T-cell (primary cell): ENCODE data around the gene TSPOAP1. TPM values are rescaled to one million over a fixed set of nuclear protein-coding genes. Genes with fewer than 3 reads are reported as not detected.

Source experiments
- ATAC-seq, 4 experiments: fragments of 200-7000 bp in 3 of 4; fragments of 150-1000 bp in 1 of 4; cut with Tn5 transposase; replicated peaks in 1 of 4; 1 replicate in 3 of 4; 2 replicates in 1 of 4; pipeline ENCODE4 v1.10.0; 2021; ENCODE audit warnings: moderate library complexity in 3 of 4, mild to moderate bottlenecking in 2 of 4, moderate number of reproducible peaks in 1 of 4
- CTCF ChIA-PET, 2 donors: fragments of 300-600 bp; sonication (Branson Sonifier 250); formaldehyde crosslinking; loops; one replicate each; lab custom pipeline; 2022; ENCODE audit warnings: antibody characterized with exemption in 2 of 2; lab: Charles Lee
- POLR2A ChIA-PET, 2 donors: fragments of 300-600 bp; sonication (Branson Sonifier 250); formaldehyde crosslinking; loops; one replicate each; lab custom pipeline; 2022; ENCODE audit warnings: antibody characterized with exemption in 2 of 2; lab: Charles Lee
- DNase-seq, 35 experiments: peaks; one replicate each; pipeline versions ENCODE4 v3.0.0 to v3.0.0-alpha.2; 2013 to 2023
- H3K27ac ChIP-seq: one replicate; pipeline ENCODE4 v1.5.1; 2013; ENCODE audit warnings: low read length
- H3K27me3 ChIP-seq, 2 experiments: replicated peaks in 1 of 2; 1 replicate in 1 of 2; 2 replicates in 1 of 2; pipeline versions ENCODE4 v1.6.1 to v1.7.0; 2013; ENCODE audit warnings: low read length in 1 of 2, mixed read lengths in 1 of 2; ENCODE audit not compliant: control insufficient read depth in 2 of 2, insufficient read depth in 2 of 2; ENCODE audit errors: extremely low read depth in 1 of 2
- H3K36me3 ChIP-seq, 2 donors: 1 replicate in 1 of 2; 2 replicates in 1 of 2; pipeline versions ENCODE4 v1.6.1 to v1.7.0; 2013; ENCODE audit warnings: low read length in 1 of 2; ENCODE audit not compliant: control insufficient read depth in 2 of 2, insufficient read depth in 1 of 2; ENCODE audit errors: extremely low read depth in 1 of 2
- H3K4me1 ChIP-seq, 2 experiments: 1 replicate in 1 of 2; 2 replicates in 1 of 2; pipeline versions ENCODE4 v1.6.1 to v1.7.0; 2013; ENCODE audit warnings: low read length in 2 of 2, mixed read lengths in 1 of 2; ENCODE audit not compliant: insufficient read depth in 2 of 2, control insufficient read depth in 1 of 2; ENCODE audit errors: extremely low read depth in 1 of 2
- H3K4me3 ChIP-seq, 2 donors: 1 replicate in 1 of 2; 2 replicates in 1 of 2; pipeline versions ENCODE4 v1.5.1 to v1.7.0; 2013; ENCODE audit warnings: mild to moderate bottlenecking in 2 of 2, low read length in 1 of 2, moderate library complexity in 1 of 2; ENCODE audit not compliant: control insufficient read depth in 1 of 2; ENCODE audit errors: extremely low read depth in 1 of 2
- H3K9me3 ChIP-seq: 2 replicates; pipeline ENCODE4 v1.7.0; 2013
- H3K27ac Mint-ChIP-seq, 2 donors: one replicate each; pipeline ENCODE4 v1.8.0; 2020 to 2021; ENCODE audit warnings: mild to moderate bottlenecking in 2 of 2, mixed read lengths in 2 of 2
- H3K27me3 Mint-ChIP-seq, 2 donors: one replicate each; pipeline ENCODE4 v1.8.0; 2021 to 2022; ENCODE audit warnings: mixed read lengths in 2 of 2
- H3K36me3 Mint-ChIP-seq: one replicate; pipeline ENCODE4 v1.8.0; 2021; ENCODE audit warnings: mixed read lengths
- H3K4me1 Mint-ChIP-seq, 3 donors: one replicate each; pipeline ENCODE4 v1.8.0; 2020 to 2022; ENCODE audit warnings: mixed read lengths in 3 of 3, mild to moderate bottlenecking in 1 of 3
- H3K4me3 Mint-ChIP-seq, 3 donors: one replicate each; pipeline ENCODE4 v1.8.0; 2020 to 2022; ENCODE audit warnings: mild to moderate bottlenecking in 3 of 3, mixed read lengths in 3 of 3, moderate library complexity in 3 of 3
- H3K9me3 Mint-ChIP-seq, 3 donors: one replicate each; pipeline ENCODE4 v1.8.0; 2020 to 2022; ENCODE audit warnings: mixed read lengths in 3 of 3
- WGBS: methylation state at CpG from one replicate; pipeline ENCODE4 v1.1.5; 2013; ENCODE audit warnings: missing lambda C conversion rate; ENCODE audit not compliant: insufficient coverage; 5-methylcytosine and 5-hydroxymethylcytosine counted together
- total RNA-seq, 35 experiments: library from RNA in 6 of 35; stranded (reverse) in 6 of 35; fragments of 120-200 nt in 1 of 35; gene quantifications; one replicate each; pipeline versions ENCODE4 v1.2.1 to v1.2.4 and lab custom pipeline; 2013 to 2026

The TSPOAP1 gene
- total RNA-seq, 5 donors from 2014 or later (not counting 1 experiment from before 2014, with no cell fraction given), result 15.6 to 62.7 (median 19.9) TPM

DNA sequence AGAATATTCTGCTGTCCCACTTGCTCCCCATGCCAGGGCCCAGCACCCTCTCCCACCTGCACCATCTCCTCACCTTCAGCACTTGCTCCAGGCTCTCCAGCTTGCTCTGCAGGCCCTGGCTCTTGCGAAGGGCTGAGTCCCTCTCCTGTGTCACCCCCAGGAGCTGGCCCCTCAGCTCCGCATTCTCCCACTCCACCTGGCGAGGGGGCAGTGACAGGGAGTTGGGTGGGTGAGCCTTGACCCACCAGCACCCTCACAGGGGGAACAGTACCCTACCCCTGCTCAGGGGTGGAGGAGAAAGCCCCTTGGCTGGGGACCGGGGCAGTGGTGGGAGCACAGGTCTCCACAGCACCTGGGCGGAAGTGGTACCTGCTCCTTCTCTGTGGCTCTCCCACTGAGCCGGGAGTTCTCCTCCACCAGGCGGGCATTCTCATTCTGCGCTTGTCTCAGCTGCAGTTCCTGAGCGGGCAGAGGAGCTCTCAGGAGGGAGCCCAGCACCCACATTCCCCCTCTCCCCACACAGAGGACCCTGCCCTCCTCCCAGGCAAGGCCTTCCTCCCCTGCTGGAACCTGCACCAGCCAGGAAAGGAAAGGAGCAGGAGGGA, 5.9 kb downstream of the TSPOAP1 start:
- Mint-ChIP-seq H3K4me1 (peaks cover 31 to 38% (median 37%) of the 10 kb centered on the region in 3 donors), H3K4me3 (no peak overlapping the region)
- CTCF ChIA-PET, result no interaction called here

DNA sequence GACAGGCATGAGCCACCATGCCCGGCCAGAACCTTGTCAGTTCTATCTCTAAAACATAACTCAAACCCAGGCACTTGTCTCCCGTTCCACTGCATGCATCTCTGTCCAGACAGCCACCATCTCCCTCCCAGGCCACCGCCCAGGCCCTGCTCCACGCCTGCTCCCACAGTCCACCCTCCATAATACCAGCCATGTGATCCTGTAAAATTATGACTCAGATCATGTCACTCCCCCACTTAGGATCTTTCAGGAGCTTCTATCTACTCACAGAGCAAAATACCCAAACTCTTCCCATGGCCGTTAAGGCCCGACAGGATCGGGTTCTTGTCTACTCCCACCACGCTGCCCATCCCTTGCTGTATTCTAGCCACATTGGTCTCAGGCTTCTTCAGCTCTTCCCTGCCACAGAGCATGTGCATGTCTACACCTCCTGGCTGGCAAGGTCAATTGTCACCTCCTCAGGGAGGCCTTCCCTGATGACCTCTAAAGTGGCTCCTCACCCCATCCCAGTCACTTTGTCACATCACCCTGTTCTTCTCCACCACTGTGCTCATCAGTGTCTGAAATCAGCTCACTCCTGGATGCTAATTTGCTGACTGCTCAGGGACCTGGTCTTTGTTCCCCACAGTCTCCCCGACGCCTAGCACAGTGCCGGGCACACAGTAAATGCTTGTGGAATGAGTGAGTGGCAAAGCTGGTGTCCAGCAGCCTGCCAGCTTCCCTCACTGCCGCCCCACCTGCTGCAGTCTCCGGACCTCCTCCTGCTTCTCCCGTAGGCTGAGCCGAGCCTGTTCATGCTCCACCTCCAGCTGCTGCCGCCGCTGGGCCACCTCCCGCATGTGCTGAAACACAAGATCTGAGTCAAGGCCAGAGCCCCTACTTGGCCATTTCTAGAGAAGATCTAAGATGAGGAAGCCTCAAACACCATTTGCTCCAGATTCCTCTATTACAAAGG, 6.7 kb downstream of the TSPOAP1 start:
- peaks cover 3 to 21% of the 10 kb centered on the region in 2 donors for H3K36me3 ChIP-seq
- Mint-ChIP-seq H3K9me3 (no peaks in the 10 kb centered on the region), H3K27ac (peak overlapping the region; percentile 53 to 69), H3K27me3 (no peaks in the 10 kb centered on the region), H3K4me3 (no peak overlapping the region), H3K36me3 (peaks cover 14% of the 10 kb centered on the region), H3K4me1 (peaks cover 29 to 37% (median 35%) of the 10 kb centered on the region in 3 donors)
- H3K9me3 ChIP-seq, result no peaks in the 10 kb centered on the region
- no peak overlapping the region for H3K4me3 ChIP-seq
- DNase-seq (no peak), ATAC-seq (no peak)
- WGBS, result 98% methylated on average over 15 of the region's 18 CpGs
- H3K4me1 ChIP-seq, result peaks cover 3 to 57% of the 10 kb centered on the region in 2 experiments
- H3K27me3 ChIP-seq, result peaks cover 0 to 2% of the 10 kb centered on the region in 2 experiments
- CTCF ChIA-PET, result interaction anchor here (0.6 to 1.0 kb wide), 2 partner anchors 16 to 266 kb away, joined by 3 to 7 read pairs; no protein-coding TSS in a partner anchor
- H3K27ac ChIP-seq, result no peak overlapping the region
- POLR2A ChIA-PET, result interaction anchor here in 1 of 2 donors (0.6 kb wide), 1 partner anchor 21 kb away, joined by 5 read pairs; no protein-coding TSS in a partner anchor

More for the DNA sequence above, 5.9 kb downstream of the TSPOAP1 start:
- peaks cover 4 to 58% of the 10 kb centered on the region in 2 experiments for H3K4me1 ChIP-seq
- no peak overlapping the region for H3K27ac ChIP-seq
- WGBS, result 100% methylated on average over 1 of the region's 9 CpGs
- Mint-ChIP-seq H3K27me3 (no peaks in the 10 kb centered on the region), H3K36me3 (peaks cover 14% of the 10 kb centered on the region), H3K27ac (peak overlapping the region in 1 of 2 donors; percentile 32), H3K9me3 (no peaks in the 10 kb centered on the region)
- DNase-seq, result no peak
- no peaks in the 10 kb centered on the region for H3K9me3 ChIP-seq
- H3K27me3 ChIP-seq, result peaks cover 0 to 2% of the 10 kb centered on the region in 2 experiments
- ATAC-seq, result no peak
- peaks cover 3 to 21% of the 10 kb centered on the region in 2 donors for H3K36me3 ChIP-seq
- H3K4me3 ChIP-seq, result no peak overlapping the region
- POLR2A ChIA-PET, result interaction anchor here (0.5 to 0.8 kb wide), 3 partner anchors 9 to 34 kb away, joined by 3 to 10 read pairs (median 4); no protein-coding TSS in a partner anchor

DNA sequence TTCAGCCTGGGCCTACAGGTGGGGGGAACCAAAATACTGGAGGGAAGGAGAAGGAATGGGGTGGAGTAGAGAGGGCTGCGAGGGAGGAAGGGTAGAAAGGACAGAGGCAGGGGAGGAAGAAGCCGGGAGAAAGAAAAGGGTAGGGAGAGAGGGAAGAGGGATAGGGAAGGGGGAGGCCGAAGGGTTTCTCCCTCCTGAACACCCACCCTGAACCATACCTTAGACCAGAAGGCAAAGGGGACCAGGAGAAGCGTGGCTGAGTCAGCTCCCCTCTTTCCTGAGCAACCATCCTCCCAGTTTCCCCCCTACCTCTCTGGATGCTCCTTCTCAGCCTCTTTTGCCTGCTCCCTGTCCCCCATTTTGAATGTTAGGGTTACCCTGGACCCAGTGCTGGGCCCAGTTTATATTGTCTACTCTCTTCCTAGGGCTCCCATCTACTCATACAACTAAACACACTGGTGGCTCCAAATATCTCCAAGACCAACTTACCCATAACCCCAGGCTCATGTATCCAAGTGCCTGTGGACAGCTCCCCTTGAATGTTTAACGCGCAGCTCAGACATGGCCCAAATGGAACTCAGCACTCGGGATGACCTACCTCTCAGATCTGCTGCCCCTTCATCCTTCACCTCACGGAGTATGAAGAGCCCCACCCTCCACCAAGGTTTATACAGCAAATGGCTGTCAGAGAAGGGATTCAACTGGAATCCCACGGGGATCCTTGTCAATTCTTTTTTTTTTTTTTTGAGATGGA, 7.8 kb downstream of the TSPOAP1 start:
- DNase-seq, result no peak
- Histone ChIP-seq H3K27me3 (peaks cover 0 to 2% of the 10 kb centered on the region in 2 experiments), H3K27ac (no peak overlapping the region), H3K4me1 (peaks cover 3 to 46% of the 10 kb centered on the region in 2 experiments), H3K36me3 (peaks cover 3 to 29% of the 10 kb centered on the region in 2 donors), H3K9me3 (no peaks in the 10 kb centered on the region), H3K4me3 (no peak overlapping the region)
- ChIA-PET CTCF (no interaction called here), POLR2A (interaction anchor here in 1 of 2 donors (0.6 kb wide), 1 partner anchor 22 kb away, joined by 5 read pairs; no protein-coding TSS in a partner anchor)
- Mint-ChIP-seq H3K27me3 (no peaks in the 10 kb centered on the region), H3K4me1 (peaks cover 21 to 28% (median 24%) of the 10 kb centered on the region in 3 donors), H3K27ac (no peak overlapping the region), H3K9me3 (no peaks in the 10 kb centered on the region), H3K36me3 (peaks cover 14% of the 10 kb centered on the region), H3K4me3 (no peak overlapping the region)
- 100% methylated on average over 3 of the region's 9 CpGs for WGBS
- no peak for ATAC-seq

DNA sequence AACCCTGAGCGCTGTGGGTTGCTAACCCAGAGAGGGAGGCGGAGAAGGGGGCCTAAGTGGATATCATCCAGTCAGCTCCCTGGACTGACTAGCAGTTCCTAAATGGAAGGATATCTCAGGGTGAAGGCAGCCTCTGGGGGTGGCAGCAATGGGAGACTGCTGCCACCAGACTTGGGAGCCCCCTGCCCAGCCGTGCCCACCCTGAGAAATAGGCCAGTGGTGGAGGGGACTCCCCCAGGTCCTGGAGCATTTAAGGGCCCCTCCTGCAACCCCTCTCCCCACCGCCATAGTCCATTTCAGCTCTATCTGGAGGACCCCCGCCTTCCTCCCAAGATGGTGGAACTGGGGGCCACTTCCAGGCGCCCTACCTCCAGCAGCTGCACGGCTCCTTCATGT, 8.4 kb downstream of the TSPOAP1 start:
- ChIA-PET CTCF (no interaction called here), POLR2A (no interaction called here)
- H3K9me3 Mint-ChIP-seq, result no peaks in the 10 kb centered on the region
- Histone ChIP-seq H3K4me3 (no peak overlapping the region), H3K9me3 (no peaks in the 10 kb centered on the region), H3K4me1 (peaks cover 3 to 41% of the 10 kb centered on the region in 2 experiments), H3K27ac (no peak overlapping the region), H3K36me3 (peaks cover 3 to 34% of the 10 kb centered on the region in 2 donors), H3K27me3 (peaks cover 0 to 2% of the 10 kb centered on the region in 2 experiments)
- H3K4me3 Mint-ChIP-seq, result no peak overlapping the region
- ATAC-seq (no peak), DNase-seq (no peak)
- H3K36me3 Mint-ChIP-seq, result peaks cover 14% of the 10 kb centered on the region
- 100% methylated on average over 3 of the region's 7 CpGs for WGBS
- H3K27ac Mint-ChIP-seq, result peak overlapping the region in 1 of 2 donors; percentile 48
- peaks cover 17 to 25% (median 18%) of the 10 kb centered on the region in 3 donors for H3K4me1 Mint-ChIP-seq
- H3K27me3 Mint-ChIP-seq, result no peaks in the 10 kb centered on the region

DNA sequence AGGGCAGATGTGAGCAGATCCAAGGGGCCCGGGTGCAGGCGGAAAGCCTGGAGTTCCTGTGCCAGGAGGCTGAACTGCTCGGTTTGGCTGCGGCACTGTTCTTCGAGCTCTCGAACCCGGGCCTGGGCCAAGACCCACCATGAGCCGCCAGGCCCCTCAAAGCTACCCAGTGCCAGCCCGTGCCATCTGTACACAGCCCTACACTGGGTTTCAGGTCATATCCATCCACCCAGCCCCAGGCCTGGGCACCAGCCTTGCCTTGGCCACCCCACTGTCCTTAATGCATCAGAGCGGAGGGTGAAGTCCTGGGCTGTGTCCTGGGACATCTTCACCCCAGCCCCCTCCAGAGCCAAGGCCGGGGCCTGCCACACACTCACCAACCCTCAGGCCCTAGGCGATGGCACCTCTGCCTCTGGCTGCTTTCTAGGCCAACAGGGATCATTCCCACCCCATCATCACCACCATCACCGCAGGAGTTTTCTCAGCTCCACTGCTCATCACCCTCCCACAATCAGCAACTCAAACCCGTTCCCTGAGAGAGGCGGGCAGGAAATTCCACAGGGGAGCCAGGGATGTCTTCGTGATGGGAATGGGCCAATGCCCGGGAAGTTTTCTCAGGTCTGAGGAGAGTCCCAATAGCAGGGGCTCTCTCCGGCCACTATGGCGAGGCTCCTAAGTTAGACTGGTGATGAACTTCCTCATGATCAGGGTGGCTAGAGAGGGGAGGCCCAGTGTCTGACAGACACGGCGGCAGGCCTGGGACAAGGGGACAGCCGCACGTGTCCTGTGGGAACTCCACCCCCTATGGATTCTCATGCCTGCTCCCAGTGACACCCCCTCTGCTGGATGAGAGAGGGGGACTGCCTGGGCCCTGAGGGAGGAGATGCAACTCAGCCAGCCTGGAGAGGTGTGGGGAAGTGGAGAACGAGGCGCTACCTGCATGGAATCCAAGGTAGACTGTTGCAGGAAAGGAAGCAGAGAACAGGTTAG, 9.1 kb downstream of the TSPOAP1 start:
- ChIA-PET POLR2A (interaction anchor here in 1 of 2 donors (2.4 kb wide), 1 partner anchor 25 kb away, joined by 25 read pairs; no protein-coding TSS in a partner anchor), CTCF (interaction anchor here (1.1 to 7.8 kb wide), 3 partner anchors 24 to 688 kb away, joined by 3 to 191 read pairs (median 57); partner anchors contain the start of gene RNF43 (in 1 of the 2))
- Histone ChIP-seq H3K4me1 (peaks cover 3 to 34% of the 10 kb centered on the region in 2 experiments), H3K9me3 (no peaks in the 10 kb centered on the region), H3K4me3 (no peak overlapping the region), H3K27me3 (peaks cover 0 to 2% of the 10 kb centered on the region in 2 experiments), H3K36me3 (peaks cover 1 to 35% of the 10 kb centered on the region in 2 donors), H3K27ac (no peak overlapping the region)
- Mint-ChIP-seq H3K27me3 (no peaks in the 10 kb centered on the region), H3K9me3 (no peaks in the 10 kb centered on the region), H3K4me3 (no peak overlapping the region), H3K4me1 (peaks cover 15 to 21% (median 15%) of the 10 kb centered on the region in 3 donors), H3K36me3 (peaks cover 14% of the 10 kb centered on the region), H3K27ac (peak overlapping the region; percentile 48 to 52)
- ATAC-seq (no peak), DNase-seq (peak in 1 of 35 experiments; percentile 20)
- WGBS, result 95% methylated on average over 16 of the region's 25 CpGs
